Activated naive CD4-positive, alpha-beta T cell treated with anti-CD3 and anti-CD28 coated beads, Interleukin-2, amount 50 U/mL, for 72 hours (primary cell): ENCODE data around the gene TBX19. TPM values are rescaled to one million over a fixed set of nuclear protein-coding genes. Genes with fewer than 3 reads are reported as not detected.

Experiments
- ATAC-seq, 2 donors: fragments of 150-1000 bp; cut with Tn5 transposase; 2 replicates each; pipeline ENCODE4 v1.10.0; 2021; ENCODE audit warnings: mild to moderate bottlenecking in 2 of 2, moderate library complexity in 2 of 2
- DNase-seq, 2 donors: peaks; one replicate each; pipeline ENCODE4 v3.0.0; 2021 to 2022; ENCODE audit warnings: low spot score in 2 of 2
- H3K27ac Mint-ChIP-seq, 2 donors: one replicate each; pipeline ENCODE4 v1.8.0; 2022; ENCODE audit warnings: mild to moderate bottlenecking in 2 of 2, mixed read lengths in 2 of 2
- H3K36me3 Mint-ChIP-seq, 2 donors: one replicate each; pipeline ENCODE4 v1.8.0; 2022; ENCODE audit warnings: mixed read lengths in 2 of 2
- H3K9me3 Mint-ChIP-seq, 2 donors: one replicate each; pipeline ENCODE4 v1.8.0; 2022; ENCODE audit warnings: mixed read lengths in 2 of 2
- total RNA-seq, 2 donors: library from RNA; stranded (reverse); gene quantifications; one replicate each; pipeline ENCODE4 v1.2.3, GENCODE V29; 2022

The TBX19 gene
- 1 to 10 TPM; 2.0 to 2.9 TPM for total RNA-seq

GRCh38 chr1:168280296-168280927 is at the start of gene TBX19:
TBX19 (plus strand) TSS chr1:168280877; CDS start chr1:168281091, 214 bp downstream.
- Mint-ChIP-seq H3K9me3 (peaks cover 0 to 4% of the 10 kb centered on the region in 2 donors), H3K36me3 (no peaks in the 10 kb centered on the region), H3K27ac (no peak within 1 kb of the TSS)
- ATAC-seq (no peak), DNase-seq (no peak)

- Mint-ChIP-seq H3K27ac (peak overlapping the region; percentile 6 to 72), H3K36me3 (peaks cover 32 to 58% of the 10 kb centered on the region in 2 donors), H3K9me3 (no peaks in the 10 kb centered on the region)
- DNase-seq: peak in 1 of 2 donors; percentile 38
- peak; percentile 62 to 80 for ATAC-seq
These were observed 45.7 kb upstream of the TBX19 start for GRCh38 chr1:168234846-168235547.

- DNase-seq: no peak
- peaks cover 36 to 63% of the 10 kb centered on the region in 2 donors for H3K36me3 Mint-ChIP-seq
- no peaks in the 10 kb centered on the region for H3K9me3 Mint-ChIP-seq
- H3K27ac Mint-ChIP-seq: peak overlapping the region; percentile 48 to 82
- no peak for ATAC-seq
These were observed 45.2 kb upstream of the TBX19 start for GRCh38 chr1:168235548-168235885.

GRCh38 chr1:168235937-168236336 is 44.7 kb upstream of the TBX19 start:
- ATAC-seq: no peak
- Mint-ChIP-seq H3K36me3 (peaks cover 36 to 67% of the 10 kb centered on the region in 2 donors), H3K9me3 (no peaks in the 10 kb centered on the region), H3K27ac (peak overlapping the region; percentile 2 to 82)
- DNase-seq: no peak

- Mint-ChIP-seq H3K27ac (peak overlapping the region; percentile 80 to 82), H3K9me3 (no peaks in the 10 kb centered on the region), H3K36me3 (peaks cover 36 to 76% of the 10 kb centered on the region in 2 donors)
- DNase-seq: peak; percentile 28 to 62
- ATAC-seq: peak; percentile 83 to 84
These were observed 43.7 kb upstream of the TBX19 start for GRCh38 chr1:168236836-168237611.

GRCh38 chr1:168243198-168243597 is 37.5 kb upstream of the TBX19 start:
- no peak for ATAC-seq
- H3K27ac Mint-ChIP-seq: peak overlapping the region; percentile 71 to 97
- H3K9me3 Mint-ChIP-seq: peaks cover 0 to 5% of the 10 kb centered on the region in 2 donors
- no peak for DNase-seq
- H3K36me3 Mint-ChIP-seq: peaks cover 51 to 88% of the 10 kb centered on the region in 2 donors

GRCh38 chr1:168243636-168244212 is 37.0 kb upstream of the TBX19 start:
- DNase-seq: no peak
- ATAC-seq: peak in 1 of 2 donors; percentile 83
- Mint-ChIP-seq H3K9me3 (peaks cover 0 to 5% of the 10 kb centered on the region in 2 donors), H3K36me3 (peaks cover 55 to 88% of the 10 kb centered on the region in 2 donors), H3K27ac (peak overlapping the region; percentile 71 to 97)

- DNase-seq (no peak), ATAC-seq (no peak)
- Mint-ChIP-seq H3K9me3 (peaks cover 0 to 5% of the 10 kb centered on the region in 2 donors), H3K27ac (no peak overlapping the region), H3K36me3 (peaks cover 63 to 91% of the 10 kb centered on the region in 2 donors)
These were observed 35.6 kb upstream of the TBX19 start for GRCh38 chr1:168245042-168245441.

GRCh38 chr1:168246506-168246905 is 34.2 kb upstream of the TBX19 start:
- peaks cover 60 to 89% of the 10 kb centered on the region in 2 donors for H3K36me3 Mint-ChIP-seq
- no peak overlapping the region for H3K27ac Mint-ChIP-seq
- DNase-seq (no peak), ATAC-seq (no peak)
- H3K9me3 Mint-ChIP-seq: peaks cover 0 to 5% of the 10 kb centered on the region in 2 donors

GRCh38 chr1:168252204-168252733 is 28.4 kb upstream of the TBX19 start:
- ATAC-seq (no peak), DNase-seq (no peak)
- Mint-ChIP-seq H3K27ac (no peak overlapping the region), H3K36me3 (peaks cover 37 to 86% of the 10 kb centered on the region in 2 donors), H3K9me3 (peaks cover 0 to 13% of the 10 kb centered on the region in 2 donors)

- Mint-ChIP-seq H3K36me3 (peaks cover 17 to 60% of the 10 kb centered on the region in 2 donors), H3K27ac (no peak overlapping the region), H3K9me3 (peaks cover 0 to 13% of the 10 kb centered on the region in 2 donors)
- DNase-seq (no peak), ATAC-seq (no peak)
These were observed 24.5 kb upstream of the TBX19 start for GRCh38 chr1:168256164-168256563.

- DNase-seq (no peak), ATAC-seq (no peak)
- H3K36me3 Mint-ChIP-seq: peaks cover 22 to 51% of the 10 kb centered on the region in 2 donors
- no peak overlapping the region for H3K27ac Mint-ChIP-seq
- H3K9me3 Mint-ChIP-seq: peaks cover 0 to 13% of the 10 kb centered on the region in 2 donors
These were observed 23.3 kb upstream of the TBX19 start for GRCh38 chr1:168257397-168257796.

- Mint-ChIP-seq H3K9me3 (peaks cover 0 to 12% of the 10 kb centered on the region in 2 donors), H3K36me3 (peaks cover 22 to 40% of the 10 kb centered on the region in 2 donors), H3K27ac (no peak overlapping the region)
- DNase-seq: no peak
- ATAC-seq: no peak
These were observed 21.1 kb upstream of the TBX19 start for GRCh38 chr1:168259567-168259966.

GRCh38 chr1:168260393-168260792 is 20.3 kb upstream of the TBX19 start:
- H3K27ac Mint-ChIP-seq: no peak overlapping the region
- ATAC-seq (no peak), DNase-seq (no peak)
- H3K36me3 Mint-ChIP-seq: peaks cover 22 to 32% of the 10 kb centered on the region in 2 donors
- peaks cover 0 to 5% of the 10 kb centered on the region in 2 donors for H3K9me3 Mint-ChIP-seq

- DNase-seq (no peak), ATAC-seq (no peak)
- peaks cover 15 to 22% of the 10 kb centered on the region in 2 donors for H3K36me3 Mint-ChIP-seq
- H3K9me3 Mint-ChIP-seq: no peaks in the 10 kb centered on the region
- no peak overlapping the region for H3K27ac Mint-ChIP-seq
These were observed 19.3 kb upstream of the TBX19 start for GRCh38 chr1:168261390-168261789.

- Mint-ChIP-seq H3K36me3 (peaks cover 5 to 10% of the 10 kb centered on the region in 2 donors), H3K27ac (no peak overlapping the region), H3K9me3 (no peaks in the 10 kb centered on the region)
- DNase-seq (no peak), ATAC-seq (no peak)
These were observed 17.5 kb upstream of the TBX19 start for GRCh38 chr1:168263130-168263529.
